SU-DHL-6 (cell line): ENCODE data around the gene NR1I3.
A peak's percentile ranks its signal among the peaks of the same experiment; 100 is the strongest.

ENCODE experiments used
- H2AFZ ChIP-seq: fragments of 200-600 bp; sonication (generic); 2 replicates; pipeline ENCODE4 v1.6.1; 2014; ENCODE audit warnings: low read depth, mild to moderate bottlenecking, moderate library complexity, mixed read lengths, antibody characterized with exemption, low read length; ENCODE audit not compliant: severe bottlenecking
- H3F3A ChIP-seq: fragments of 200-600 bp; shearing (Covaris generic); 2 replicates; pipeline ENCODE4 v1.6.0; 2016; ENCODE audit warnings: antibody characterized with exemption, mild to moderate bottlenecking; ENCODE audit not compliant: insufficient read depth
- H3K27ac ChIP-seq: fragments of 200-600 bp; sonication (generic); 2 replicates; pipeline ENCODE4 v1.5.1; 2016; ENCODE audit warnings: low read depth, mild to moderate bottlenecking, low read length, moderate library complexity, mixed read lengths
- H3K27me3 ChIP-seq: fragments of 200-600 bp; sonication (generic), shearing (Covaris generic); 2 replicates; pipeline ENCODE4 v1.6.0; 2014; ENCODE audit warnings: mild to moderate bottlenecking, low read length
- H3K36me3 ChIP-seq: fragments of 200-600 bp; sonication (generic); 2 replicates; pipeline ENCODE4 v1.6.1; 2014; ENCODE audit warnings: mild to moderate bottlenecking, low read length, mixed read lengths
- H3K4me2 ChIP-seq: fragments of 300-600, 200-600 bp; shearing (Covaris generic), sonication (generic); 2 replicates; pipeline ENCODE4 v1.6.0; 2014; ENCODE audit warnings: low read length, low read depth, mild to moderate bottlenecking; ENCODE audit not compliant: poor library complexity, severe bottlenecking
- H3K4me3 ChIP-seq: fragments of 200-600 bp; sonication (generic); 2 replicates; pipeline ENCODE4 v1.5.1; 2014; ENCODE audit warnings: antibody characterized with exemption, low read length, mild to moderate bottlenecking, mixed read lengths; ENCODE audit not compliant: insufficient read depth, poor library complexity, severe bottlenecking
- H3K79me2 ChIP-seq: fragments of 200-600 bp; sonication (generic); 2 replicates; pipeline ENCODE4 v1.6.1; 2014; ENCODE audit warnings: mild to moderate bottlenecking, low read length, moderate library complexity; ENCODE audit not compliant: insufficient read depth
- H3K9ac ChIP-seq: fragments of 200-600 bp; sonication (generic); 2 replicates; pipeline ENCODE4 v1.7.0; 2014; ENCODE audit warnings: mild to moderate bottlenecking, low read length
- H3K9me2 ChIP-seq: fragments of 200-600 bp; sonication (generic); replicated peaks from 2 replicates; pipeline ENCODE4 v1.6.1; 2014; ENCODE audit warnings: low read length; ENCODE audit not compliant: insufficient read depth
- H3K9me3 ChIP-seq: fragments of 200-600 bp; sonication (generic); 2 replicates; pipeline ENCODE4 v1.6.1; 2014; ENCODE audit warnings: low read length, mixed read lengths; ENCODE audit not compliant: insufficient read depth
- H4K20me1 ChIP-seq: fragments of 200-600 bp; sonication (generic); 2 replicates; pipeline ENCODE4 v1.6.1; 2014; ENCODE audit warnings: low read depth, mild to moderate bottlenecking, antibody characterized with exemption, low read length, moderate library complexity, mixed read lengths
- EZH2phosphoT487 ChIP-seq: fragments of 200-600 bp; sonication (generic), shearing (Covaris generic); conservative IDR thresholded peaks from 2 replicates; pipeline ENCODE4 v1.6.1; 2018; ENCODE audit warnings: mild to moderate bottlenecking, antibody characterized with exemption, low read length, moderate library complexity, mixed read lengths
- TF ChIP-seq, protein P1 (sequence below): fragments of 200-600 bp; sonication (generic); IDR thresholded peaks from one replicate; pipeline ENCODE4 v1.5.1; 2017; ENCODE audit warnings: antibody characterized with exemption, mild to moderate bottlenecking, low read length, moderate library complexity; ENCODE audit not compliant: insufficient read depth, poor library complexity, severe bottlenecking

The NR1I3 gene

DNA sequence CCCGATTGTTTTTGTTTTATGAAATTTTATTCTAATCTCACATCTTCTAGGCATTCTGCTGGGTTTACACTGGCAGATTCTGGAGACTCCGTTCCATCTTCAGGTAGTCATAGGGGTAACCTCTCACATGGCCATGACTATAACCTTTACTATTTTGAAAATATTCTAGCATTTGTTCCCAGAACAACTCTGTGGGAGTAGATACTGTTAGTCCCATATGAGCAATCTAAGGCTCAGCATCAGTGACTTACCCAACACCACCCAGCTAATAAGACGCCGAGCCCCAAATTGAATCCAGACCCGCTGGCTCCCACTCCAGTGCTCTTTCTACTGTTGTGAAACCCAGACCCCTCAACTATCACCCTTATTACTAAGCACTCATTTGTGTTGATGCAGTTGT is 49.0 kb downstream of the NR1I3 start:
- H3K36me3 ChIP-seq: no peaks in the 10 kb centered on the region

GRCh38 chr1:161188381-161188780 is 49.6 kb downstream of the NR1I3 start:
- Histone ChIP-seq H3K27me3 (no peaks in the 10 kb centered on the region), H3K36me3 (no peaks in the 10 kb centered on the region), H4K20me1 (no peaks in the 10 kb centered on the region), H3K9me2 (no peaks in the 10 kb centered on the region), H2AFZ (no peak overlapping the region), H3K79me2 (no peaks in the 10 kb centered on the region), H3K9ac (no peak overlapping the region), H3K4me2 (no peak overlapping the region), H3K9me3 (no peaks in the 10 kb centered on the region), H3K4me3 (no peak overlapping the region), H3F3A (peaks cover 4% of the 10 kb centered on the region; the same call in 1 of the 2 replicates), H3K27ac (no peak overlapping the region)
- TF ChIP-seq, protein P1, sequence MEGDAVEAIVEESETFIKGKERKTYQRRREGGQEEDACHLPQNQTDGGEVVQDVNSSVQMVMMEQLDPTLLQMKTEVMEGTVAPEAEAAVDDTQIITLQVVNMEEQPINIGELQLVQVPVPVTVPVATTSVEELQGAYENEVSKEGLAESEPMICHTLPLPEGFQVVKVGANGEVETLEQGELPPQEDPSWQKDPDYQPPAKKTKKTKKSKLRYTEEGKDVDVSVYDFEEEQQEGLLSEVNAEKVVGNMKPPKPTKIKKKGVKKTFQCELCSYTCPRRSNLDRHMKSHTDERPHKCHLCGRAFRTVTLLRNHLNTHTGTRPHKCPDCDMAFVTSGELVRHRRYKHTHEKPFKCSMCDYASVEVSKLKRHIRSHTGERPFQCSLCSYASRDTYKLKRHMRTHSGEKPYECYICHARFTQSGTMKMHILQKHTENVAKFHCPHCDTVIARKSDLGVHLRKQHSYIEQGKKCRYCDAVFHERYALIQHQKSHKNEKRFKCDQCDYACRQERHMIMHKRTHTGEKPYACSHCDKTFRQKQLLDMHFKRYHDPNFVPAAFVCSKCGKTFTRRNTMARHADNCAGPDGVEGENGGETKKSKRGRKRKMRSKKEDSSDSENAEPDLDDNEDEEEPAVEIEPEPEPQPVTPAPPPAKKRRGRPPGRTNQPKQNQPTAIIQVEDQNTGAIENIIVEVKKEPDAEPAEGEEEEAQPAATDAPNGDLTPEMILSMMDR: no peak
- TF ChIP-seq EZH2phosphoT487: no peak

More for the DNA sequence above, 49.0 kb downstream of the NR1I3 start:
- no peaks in the 10 kb centered on the region for H3K9me3 ChIP-seq
- TF ChIP-seq, protein P1: no peak
- TF ChIP-seq EZH2phosphoT487: no peak
- no peaks in the 10 kb centered on the region for H4K20me1 ChIP-seq
- no peak overlapping the region for H3K4me2 ChIP-seq
- no peak overlapping the region for H3K4me3 ChIP-seq
- H3K9me2 ChIP-seq: no peaks in the 10 kb centered on the region
- H2AFZ ChIP-seq: no peak overlapping the region
- H3K27ac ChIP-seq: no peak overlapping the region
- peaks cover 4% of the 10 kb centered on the region; the same call in 1 of the 2 replicates for H3F3A ChIP-seq
- H3K9ac ChIP-seq: no peak overlapping the region
- no peaks in the 10 kb centered on the region for H3K27me3 ChIP-seq
- H3K79me2 ChIP-seq: no peaks in the 10 kb centered on the region

GRCh38 chr1:161187311-161187710 is 50.7 kb downstream of the NR1I3 start:
- Histone ChIP-seq H3K4me2 (no peak overlapping the region), H3K9ac (no peak overlapping the region), H4K20me1 (no peaks in the 10 kb centered on the region), H3K27ac (no peak overlapping the region), H3F3A (peaks cover 4% of the 10 kb centered on the region; the same call in 1 of the 2 replicates), H3K4me3 (no peak overlapping the region), H3K79me2 (no peaks in the 10 kb centered on the region), H2AFZ (no peak overlapping the region), H3K9me3 (no peaks in the 10 kb centered on the region), H3K9me2 (no peaks in the 10 kb centered on the region), H3K27me3 (no peaks in the 10 kb centered on the region), H3K36me3 (no peaks in the 10 kb centered on the region)
- TF ChIP-seq EZH2phosphoT487: no peak

- TF ChIP-seq, protein P1: no peak
- TF ChIP-seq EZH2phosphoT487: no peak
- peak overlapping the region; percentile 66 for H2AFZ ChIP-seq
- no peaks in the 10 kb centered on the region for H3K9me2 ChIP-seq
- H3K4me3 ChIP-seq: peak overlapping the region; percentile 9
- H4K20me1 ChIP-seq: no peaks in the 10 kb centered on the region
- H3K9ac ChIP-seq: no peak overlapping the region
- H3K9me3 ChIP-seq: no peaks in the 10 kb centered on the region
- H3K36me3 ChIP-seq: no peaks in the 10 kb centered on the region
- H3K79me2 ChIP-seq: no peaks in the 10 kb centered on the region
- no peaks in the 10 kb centered on the region for H3K27me3 ChIP-seq
- H3K4me2 ChIP-seq: peak overlapping the region; percentile 46
- peak overlapping the region; percentile 46 for H3K27ac ChIP-seq
- H3F3A ChIP-seq: peaks cover 4% of the 10 kb centered on the region; the same call in 1 of the 2 replicates
These were observed 52.2 kb downstream of the NR1I3 start for GRCh38 chr1:161185732-161186311.
